GM12878 (cell line): ENCODE data around the gene ADRA2B. TPM values are rescaled to one million over a fixed set of nuclear protein-coding genes. Genes with fewer than 3 reads are reported as not detected.

Experiments used
- BACH1 ChIP-seq: fragments of 450-650 bp; IDR thresholded peaks from 2 replicates; pipeline ENCODE4 v1.6.1; 2017; ENCODE audit warnings: mild to moderate bottlenecking, borderline replicate concordance
- CTCF ChIP-seq, 3 experiments: IDR thresholded peaks in 2 of 3; conservative IDR thresholded peaks in 1 of 3; 2 replicates each; pipeline ENCODE4 v1.5.1; 2011; ENCODE audit warnings: low read depth in 3 of 3, low read length in 3 of 3, mild to moderate bottlenecking in 3 of 3, control low read depth in 2 of 3, moderate library complexity in 2 of 3, inconsistent platforms in 1 of 3, mixed read lengths in 1 of 3; ENCODE audit not compliant: control insufficient read depth in 2 of 3, insufficient read depth in 1 of 3; ENCODE audit errors: extremely low read depth in 1 of 3
- EGR1 ChIP-seq, 2 experiments: IDR thresholded peaks; 1 replicate in 1 of 2; 2 replicates in 1 of 2; pipeline ENCODE4 v1.6.1; 2011 to 2012; ENCODE audit warnings: low read depth in 2 of 2, low read length in 2 of 2, borderline replicate concordance in 1 of 2, mild to moderate bottlenecking in 1 of 2, moderate library complexity in 1 of 2
- ELK1 ChIP-seq: IDR thresholded peaks from 2 replicates; pipeline ENCODE4 v1.6.1; 2012; ENCODE audit warnings: low read depth, low read length, improper control_type of control experiment
- ETV6 ChIP-seq, 2 experiments: fragments of 450-650 bp in 1 of 2; IDR thresholded peaks in 1 of 2; conservative IDR thresholded peaks in 1 of 2; 2 replicates each; pipeline ENCODE4 v1.6.1; 2014; ENCODE audit warnings: antibody characterized with exemption in 1 of 2, borderline replicate concordance in 1 of 2, low read depth in 1 of 2, mild to moderate bottlenecking in 1 of 2, moderate library complexity in 1 of 2
- MXI1 ChIP-seq: fragments of 150-350 bp; IDR thresholded peaks from 2 replicates; pipeline ENCODE4 v1.6.1; 2011; ENCODE audit warnings: low read depth, mild to moderate bottlenecking, inconsistent platforms, low read length, improper control_type of control experiment
- MYC ChIP-seq: IDR thresholded peaks from 2 replicates; pipeline ENCODE4 v1.6.1; 2011; ENCODE audit warnings: mild to moderate bottlenecking, low read length, moderate library complexity, inconsistent platforms; ENCODE audit not compliant: insufficient read depth, insufficient replicate concordance, insufficient read length, severe bottlenecking
- NR2F1 ChIP-seq: fragments of 450-650 bp; conservative IDR thresholded peaks from 2 replicates; pipeline ENCODE4 v1.6.1; 2017; ENCODE audit warnings: mild to moderate bottlenecking
- NRF1 ChIP-seq: conservative IDR thresholded peaks from 2 replicates; pipeline ENCODE4 v1.6.1; 2011; ENCODE audit warnings: mild to moderate bottlenecking, low read depth, low read length, improper control_type of control experiment
- RB1 ChIP-seq: fragments of 450-650 bp; formaldehyde crosslinking; IDR thresholded peaks from 2 replicates; pipeline ENCODE4 v1.6.1; 2017; ENCODE audit warnings: mild to moderate bottlenecking, borderline replicate concordance
- SIX5 ChIP-seq: IDR thresholded peaks from 2 replicates; pipeline ENCODE4 v1.6.1; 2011; ENCODE audit warnings: mild to moderate bottlenecking, low read depth, low read length, moderate library complexity; ENCODE audit not compliant: severe bottlenecking
- TBL1XR1 ChIP-seq: IDR thresholded peaks from 2 replicates; pipeline ENCODE4 v1.6.1; 2012; ENCODE audit warnings: low read depth, low read length, improper control_type of control experiment
- YY1 ChIP-seq: IDR thresholded peaks from 2 replicates; pipeline ENCODE4 v1.6.1; 2011; ENCODE audit warnings: low read depth, mild to moderate bottlenecking, low read length
- ZNF622 ChIP-seq: fragments of 450-650 bp; IDR thresholded peaks from 2 replicates; pipeline ENCODE4 v1.6.1; 2017; ENCODE audit warnings: mild to moderate bottlenecking, inconsistent platforms
- polyA plus RNA-seq, 11 experiments: library from polyadenylated mRNA; depleted of rRNA in 4 of 11; unstranded in 6 of 11; stranded (reverse) in 5 of 11; fragments of >200 nt; fragmentation: Nextera tagmentation in 4 of 11; fragmentation: Illumina TruSeq in 1 of 11; extraction: Ambion mirVana in 4 of 11; extraction: Trizol in 1 of 11; gene quantifications; 1 replicate in 1 of 11; 2 replicates in 10 of 11; pipeline versions ENCODE4 v1.2.1 to v1.2.3, GENCODE V29; 2011 to 2016; ENCODE audit warnings: inconsistent platforms in 2 of 11, missing spikeins in 2 of 11, low read depth in 1 of 11
- total RNA-seq, 4 experiments: library from RNA; depleted of rRNA in 3 of 4; stranded (reverse); fragments of >200 nt in 3 of 4; fragmentation: Illumina TruSeq in 1 of 4; extraction: Trizol in 1 of 4; gene quantifications; 2 replicates each; pipeline versions ENCODE4 v1.2.1 to v1.2.3, GENCODE V29; 2013 to 2021
- TF ChIP-seq, protein P1 (sequence below): fragments of 450-650 bp; formaldehyde crosslinking; IDR thresholded peaks from 2 replicates; pipeline ENCODE4 v1.5.0; 2022; ENCODE audit warnings: mild to moderate bottlenecking, missing genetic modification characterization
- TF ChIP-seq, protein P2 (sequence below): IDR thresholded peaks from 2 replicates; pipeline ENCODE4 v1.6.1; 2012; ENCODE audit warnings: mild to moderate bottlenecking, low read depth, low read length
- TF ChIP-seq, protein P3 (sequence below): IDR thresholded peaks from 2 replicates; pipeline ENCODE4 v1.6.1; 2011; ENCODE audit warnings: low read depth, mild to moderate bottlenecking, low read length, moderate library complexity, borderline replicate concordance; ENCODE audit errors: extremely low read depth

ADRA2B gene
- total and polyA plus RNA-seq, 10 of the 15 experiments (the other 5 are each of a cell fraction or from before 2014, with no cell fraction given) = 0.01 to 0.10 (median 0.04) TPM; not detected in 6

- TF ChIP-seq MXI1 (no peak), TBL1XR1 (no peak), NRF1 (no peak), RB1 (no peak), EGR1 (IDR thresholded peaks at IDR 0.05; ENCODE audit: borderline replicate concordance in 1 of 2, low read depth in 2 of 2, low read length in 2 of 2) (no peak), ELK1 (no peak), YY1 (peak; percentile 73), CTCF (IDR thresholded peaks at IDR 0.05 in 2 of 3, conservative IDR thresholded peaks at IDR 0.05 in 1 of 3; ENCODE audit: control insufficient read depth in 2 of 3, extremely low read depth in 1 of 3, insufficient read depth in 1 of 3, low read depth in 3 of 3, low read length in 3 of 3) (peak in 1 of 3 experiments; percentile 11; a peak in 2 of 6 replicates), ETV6 (conservative IDR thresholded peaks at IDR 0.05 in 1 of 2, IDR thresholded peaks at IDR 0.05 in 1 of 2; ENCODE audit: borderline replicate concordance in 1 of 2, low read depth in 1 of 2) (peak in 1 of 2 experiments; percentile 49; a peak in 1 of 4 replicates), NR2F1 (peak; percentile 52), BACH1 (peak; percentile 32; the same call in 1 of the 2 replicates), SIX5 (no peak), ZNF622 (no peak), MYC (no peak)
- TF ChIP-seq, protein P1, sequence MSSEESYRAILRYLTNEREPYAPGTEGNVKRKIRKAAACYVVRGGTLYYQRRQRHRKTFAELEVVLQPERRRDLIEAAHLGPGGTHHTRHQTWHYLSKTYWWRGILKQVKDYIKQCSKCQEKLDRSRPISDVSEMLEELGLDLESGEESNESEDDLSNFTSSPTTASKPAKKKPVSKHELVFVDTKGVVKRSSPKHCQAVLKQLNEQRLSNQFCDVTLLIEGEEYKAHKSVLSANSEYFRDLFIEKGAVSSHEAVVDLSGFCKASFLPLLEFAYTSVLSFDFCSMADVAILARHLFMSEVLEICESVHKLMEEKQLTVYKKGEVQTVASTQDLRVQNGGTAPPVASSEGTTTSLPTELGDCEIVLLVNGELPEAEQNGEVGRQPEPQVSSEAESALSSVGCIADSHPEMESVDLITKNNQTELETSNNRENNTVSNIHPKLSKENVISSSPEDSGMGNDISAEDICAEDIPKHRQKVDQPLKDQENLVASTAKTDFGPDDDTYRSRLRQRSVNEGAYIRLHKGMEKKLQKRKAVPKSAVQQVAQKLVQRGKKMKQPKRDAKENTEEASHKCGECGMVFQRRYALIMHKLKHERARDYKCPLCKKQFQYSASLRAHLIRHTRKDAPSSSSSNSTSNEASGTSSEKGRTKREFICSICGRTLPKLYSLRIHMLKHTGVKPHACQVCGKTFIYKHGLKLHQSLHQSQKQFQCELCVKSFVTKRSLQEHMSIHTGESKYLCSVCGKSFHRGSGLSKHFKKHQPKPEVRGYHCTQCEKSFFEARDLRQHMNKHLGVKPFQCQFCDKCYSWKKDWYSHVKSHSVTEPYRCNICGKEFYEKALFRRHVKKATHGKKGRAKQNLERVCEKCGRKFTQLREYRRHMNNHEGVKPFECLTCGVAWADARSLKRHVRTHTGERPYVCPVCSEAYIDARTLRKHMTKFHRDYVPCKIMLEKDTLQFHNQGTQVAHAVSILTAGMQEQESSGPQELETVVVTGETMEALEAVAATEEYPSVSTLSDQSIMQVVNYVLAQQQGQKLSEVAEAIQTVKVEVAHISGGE (CRISPR knock-in tag) = no peak
- TF ChIP-seq, protein P2, sequence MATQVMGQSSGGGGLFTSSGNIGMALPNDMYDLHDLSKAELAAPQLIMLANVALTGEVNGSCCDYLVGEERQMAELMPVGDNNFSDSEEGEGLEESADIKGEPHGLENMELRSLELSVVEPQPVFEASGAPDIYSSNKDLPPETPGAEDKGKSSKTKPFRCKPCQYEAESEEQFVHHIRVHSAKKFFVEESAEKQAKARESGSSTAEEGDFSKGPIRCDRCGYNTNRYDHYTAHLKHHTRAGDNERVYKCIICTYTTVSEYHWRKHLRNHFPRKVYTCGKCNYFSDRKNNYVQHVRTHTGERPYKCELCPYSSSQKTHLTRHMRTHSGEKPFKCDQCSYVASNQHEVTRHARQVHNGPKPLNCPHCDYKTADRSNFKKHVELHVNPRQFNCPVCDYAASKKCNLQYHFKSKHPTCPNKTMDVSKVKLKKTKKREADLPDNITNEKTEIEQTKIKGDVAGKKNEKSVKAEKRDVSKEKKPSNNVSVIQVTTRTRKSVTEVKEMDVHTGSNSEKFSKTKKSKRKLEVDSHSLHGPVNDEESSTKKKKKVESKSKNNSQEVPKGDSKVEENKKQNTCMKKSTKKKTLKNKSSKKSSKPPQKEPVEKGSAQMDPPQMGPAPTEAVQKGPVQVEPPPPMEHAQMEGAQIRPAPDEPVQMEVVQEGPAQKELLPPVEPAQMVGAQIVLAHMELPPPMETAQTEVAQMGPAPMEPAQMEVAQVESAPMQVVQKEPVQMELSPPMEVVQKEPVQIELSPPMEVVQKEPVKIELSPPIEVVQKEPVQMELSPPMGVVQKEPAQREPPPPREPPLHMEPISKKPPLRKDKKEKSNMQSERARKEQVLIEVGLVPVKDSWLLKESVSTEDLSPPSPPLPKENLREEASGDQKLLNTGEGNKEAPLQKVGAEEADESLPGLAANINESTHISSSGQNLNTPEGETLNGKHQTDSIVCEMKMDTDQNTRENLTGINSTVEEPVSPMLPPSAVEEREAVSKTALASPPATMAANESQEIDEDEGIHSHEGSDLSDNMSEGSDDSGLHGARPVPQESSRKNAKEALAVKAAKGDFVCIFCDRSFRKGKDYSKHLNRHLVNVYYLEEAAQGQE = no peak
- TF ChIP-seq, protein P3, sequence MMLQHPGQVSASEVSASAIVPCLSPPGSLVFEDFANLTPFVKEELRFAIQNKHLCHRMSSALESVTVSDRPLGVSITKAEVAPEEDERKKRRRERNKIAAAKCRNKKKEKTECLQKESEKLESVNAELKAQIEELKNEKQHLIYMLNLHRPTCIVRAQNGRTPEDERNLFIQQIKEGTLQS = peak; percentile 44; the same call in 1 of the 2 replicates
These were observed 48.3 kb upstream of the ADRA2B start (continued) for GRCh38 chr2:96164459-96165184.
